Cardiac atrium fibroblast (primary cell): ENCODE measurements around the gene DNM1L. TPM values are rescaled to one million over a fixed set of nuclear protein-coding genes. Genes with fewer than 3 reads are reported as not detected.

Experiments
- total RNA-seq: library from RNA; depleted of rRNA; stranded (reverse); fragments of >200 nt; gene quantifications from 2 replicates; pipeline ENCODE4 v1.2.3, GENCODE V29; 2015

DNM1L gene
- 62.5 and 87.9 TPM in 2 replicates for total RNA-seq

DNA sequence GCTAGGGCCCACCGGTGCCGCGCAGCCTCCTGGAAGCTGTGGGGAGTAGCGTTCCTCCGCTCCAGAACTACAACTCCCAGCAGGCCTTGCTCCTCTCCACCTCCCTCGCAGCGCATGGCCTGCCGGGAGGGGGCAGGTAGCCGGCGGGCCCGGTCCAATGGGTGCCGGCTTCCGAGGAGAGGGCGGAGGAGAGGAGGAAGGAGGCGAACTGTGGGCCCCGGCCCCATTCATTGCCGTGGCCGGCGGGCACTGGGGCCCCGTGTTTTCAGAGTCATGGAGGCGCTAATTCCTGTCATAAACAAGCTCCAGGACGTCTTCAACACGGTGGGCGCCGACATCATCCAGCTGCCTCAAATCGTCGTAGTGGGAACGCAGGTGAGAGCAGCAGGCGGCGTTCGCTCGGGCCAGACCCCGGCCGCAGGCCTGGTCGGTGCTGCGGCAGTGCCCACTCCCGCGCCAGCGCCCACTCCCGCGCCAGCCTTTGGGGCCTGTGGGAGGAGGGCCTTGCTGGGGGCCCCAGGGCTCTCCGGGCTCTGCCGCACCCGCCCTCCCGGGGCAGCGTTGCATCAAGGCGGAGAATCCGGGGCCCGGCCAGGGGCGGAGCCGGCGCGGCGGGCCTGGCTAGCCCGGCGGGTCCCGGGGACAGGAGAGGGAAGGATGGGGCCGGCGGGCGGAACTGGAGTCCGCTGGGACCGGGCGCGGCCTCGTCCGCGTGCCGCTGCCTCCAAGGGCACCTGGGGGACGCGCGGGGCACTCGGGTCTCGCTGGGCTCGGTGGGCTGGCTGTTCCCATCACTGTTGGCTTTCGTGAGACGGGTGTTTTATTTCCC, at the start of gene DNM1L:
Gene DNM1L (plus strand): TSS at position 211 of the 829 bp plus-strand sequence. CDS start 63 bp downstream, at position 274.

DNA sequence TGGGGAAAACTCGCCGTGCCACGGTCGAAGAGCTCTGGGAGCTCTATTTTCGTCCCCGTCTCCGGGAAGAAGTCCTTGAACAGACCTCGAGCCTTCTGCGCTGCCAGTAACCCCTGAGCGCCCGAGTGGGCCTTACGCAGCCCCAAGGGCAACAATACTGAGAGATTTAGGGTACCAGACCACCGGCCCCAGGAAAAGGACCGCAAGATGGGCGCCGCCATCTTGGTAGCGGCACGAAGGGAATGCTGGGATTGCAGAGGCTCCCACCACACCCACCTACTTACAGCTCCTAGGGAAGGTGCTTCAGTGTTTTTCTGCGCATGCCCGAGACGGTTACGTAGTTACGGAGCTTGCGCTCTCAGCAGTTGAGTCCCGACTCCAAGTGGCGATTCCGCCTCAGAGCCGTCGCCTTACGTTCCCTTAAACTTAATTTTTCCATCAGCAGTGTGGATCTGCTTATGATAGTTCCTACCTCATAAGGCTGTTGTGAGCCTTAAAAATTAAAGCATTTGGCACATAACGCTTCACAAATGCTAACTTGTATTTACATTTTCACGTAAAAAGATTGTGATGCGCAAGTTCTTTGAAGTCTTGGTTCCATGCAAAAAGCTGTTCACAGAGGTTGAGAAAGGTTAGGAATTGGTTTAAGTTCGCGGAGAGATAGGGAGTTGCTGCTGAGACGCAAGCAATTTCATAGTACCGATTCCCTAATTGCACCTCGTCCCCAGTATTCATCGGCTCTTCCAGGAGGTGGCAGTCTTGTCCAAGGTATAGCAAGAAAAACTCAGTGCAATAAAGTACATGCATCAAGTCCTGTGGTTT, 76.8 kb downstream of the DNM1L start, which contains the start of gene YARS2:
Gene YARS2 (minus strand): TSS at position 244 of the 822 bp plus-strand sequence. CDS start 23 bp downstream, at position 221.

Other genes with a start within 250 kb of the DNM1L start
- gene YARS2, start 76.6 kb downstream of the DNM1L start, total RNA-seq: 20.6 and 21.7 TPM in 2 replicates
- 8.5 and 17.2 TPM in 2 replicates for gene PKP2, start 217.5 kb downstream of the DNM1L start, total RNA-seq